ENCODE data around the gene WBP2NL.

The WBP2NL gene

GRCh38 chr22:41979423-41980250 is 19.0 kb upstream of the WBP2NL start:
- DNase-seq = no peak

GRCh38 chr22:41982865-41983264 is 15.7 kb upstream of the WBP2NL start:
- DNase-seq = no peak

DNA sequence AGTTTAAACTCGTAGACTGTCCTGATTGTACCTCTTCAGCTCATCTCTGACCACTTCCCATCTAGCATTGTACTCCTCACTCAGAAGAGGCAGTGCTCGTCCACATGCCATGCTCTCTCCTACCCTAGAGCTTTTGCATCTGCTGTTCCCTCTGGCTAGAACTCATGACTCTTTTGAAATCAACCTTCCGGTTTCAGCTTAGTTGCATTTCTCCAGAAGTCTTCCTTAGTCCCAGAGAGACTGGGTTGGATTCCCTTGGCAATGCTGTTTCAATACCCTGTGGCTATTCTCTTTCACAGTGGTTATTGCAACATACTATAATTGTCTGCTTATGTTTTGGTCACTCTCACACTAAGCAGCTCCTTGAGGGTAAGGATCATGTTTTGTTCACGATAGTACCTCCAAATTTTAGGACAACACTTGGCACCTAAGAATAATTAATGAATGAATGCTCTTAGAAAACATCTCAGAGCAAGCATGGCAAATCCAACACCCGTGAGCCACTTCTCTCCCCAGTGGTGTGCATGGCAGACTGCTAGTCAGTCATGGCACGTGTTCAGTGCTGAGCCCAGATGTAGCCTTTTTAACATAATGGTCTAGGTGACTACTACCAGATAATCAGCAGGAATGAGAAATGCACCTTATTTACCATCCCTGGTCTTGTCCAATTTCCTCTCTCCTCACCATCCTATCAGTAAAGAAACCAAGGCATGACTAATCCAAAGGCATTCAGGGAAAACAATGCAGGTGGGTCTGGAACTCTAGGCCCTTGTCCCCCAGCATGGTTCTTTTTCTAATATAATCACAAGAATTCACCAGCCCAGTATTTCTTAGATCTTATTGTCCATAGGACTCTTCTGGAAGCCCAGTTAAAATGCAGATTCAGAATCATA is 14.8 kb upstream of the WBP2NL start:
- DNase-seq = no peak

DNA sequence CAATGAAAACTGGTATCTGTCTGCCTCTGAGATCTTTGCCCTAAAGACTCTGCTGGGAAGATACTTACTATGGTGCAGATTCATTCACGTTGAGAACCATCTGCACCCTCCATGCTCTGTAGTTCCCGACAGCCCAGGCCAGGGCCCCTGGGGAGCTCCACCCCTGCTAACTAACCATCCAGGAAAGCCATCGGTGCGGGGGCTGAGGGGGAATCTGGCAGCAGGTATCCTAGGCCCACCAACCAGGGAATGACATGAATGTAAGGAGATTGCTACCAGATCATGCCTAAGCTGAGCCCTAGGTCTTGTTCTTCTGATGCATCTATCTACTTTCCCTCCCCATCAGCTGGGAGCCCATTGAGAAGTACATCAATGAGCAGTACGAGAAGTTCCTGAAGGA is 11.3 kb upstream of the WBP2NL start:
- DNase-seq = no peak

DNA sequence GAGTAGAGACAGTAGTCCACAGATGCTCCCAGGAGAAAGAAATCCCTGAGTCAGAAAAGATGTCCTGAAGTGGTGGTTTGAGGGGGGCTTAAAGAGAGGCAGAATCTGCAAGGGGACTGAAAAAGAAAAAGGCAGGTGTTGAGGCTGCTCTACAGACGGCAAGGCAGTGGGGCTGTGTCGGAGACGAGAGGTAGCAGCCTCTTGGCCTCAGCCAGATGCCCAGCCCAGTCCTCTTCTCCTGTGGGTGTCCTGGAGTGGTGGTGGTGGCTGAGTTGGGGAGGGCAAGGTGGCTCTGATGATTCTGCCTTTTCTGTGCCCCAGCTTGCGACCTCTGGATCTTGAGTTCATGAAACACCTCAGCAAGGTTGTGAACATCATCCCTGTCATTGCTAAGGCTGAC is 9.3 kb upstream of the WBP2NL start:
- DNase-seq = no peak

DNA sequence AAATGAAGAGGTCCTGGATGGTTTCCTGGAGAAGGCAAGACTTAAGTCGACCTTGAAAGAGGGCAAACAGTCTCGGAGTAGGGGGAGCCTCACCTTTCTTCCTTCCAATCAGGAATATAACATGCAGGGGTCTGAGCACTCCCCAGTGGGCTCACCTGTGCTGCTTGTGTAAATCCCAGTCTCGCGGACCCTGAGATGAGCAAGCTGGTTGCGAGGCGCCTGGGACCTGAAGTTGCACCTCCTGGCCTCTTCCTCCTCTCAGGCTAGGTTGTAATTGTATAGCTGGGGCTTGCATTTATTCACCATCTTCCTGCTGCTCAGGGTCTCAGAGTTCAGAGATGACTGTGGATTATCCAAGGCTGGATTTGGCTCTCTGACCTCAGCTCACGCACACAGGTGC is 7.5 kb upstream of the WBP2NL start:
- DNase-seq = no peak

GRCh38 chr22:41992496-41992895 is 6.1 kb upstream of the WBP2NL start:
- no peak for DNase-seq

DNA sequence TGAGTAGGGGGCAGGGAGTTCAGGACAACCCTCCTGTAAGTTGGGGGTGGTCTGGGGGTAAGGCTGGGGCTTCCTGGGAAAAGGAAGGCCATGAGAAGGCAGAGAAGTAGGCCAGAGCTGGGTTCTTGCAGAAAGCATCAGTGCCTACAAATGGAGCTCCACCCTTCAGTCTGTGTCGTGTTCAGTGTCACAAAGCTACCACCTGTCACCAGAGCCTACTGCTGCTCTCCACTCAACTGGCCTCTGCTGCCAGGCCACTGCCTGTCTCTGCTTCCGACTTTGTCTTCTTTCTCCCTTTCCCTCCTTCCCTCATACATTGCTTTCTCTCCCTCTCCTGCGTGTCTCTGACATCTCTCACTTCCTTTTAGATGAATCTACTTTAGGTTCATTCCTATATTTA is 3.4 kb upstream of the WBP2NL start:
- no peak for DNase-seq

GRCh38 chr22:41996826-41997225 is 1.8 kb upstream of the WBP2NL start:
- DNase-seq = no peak

DNA sequence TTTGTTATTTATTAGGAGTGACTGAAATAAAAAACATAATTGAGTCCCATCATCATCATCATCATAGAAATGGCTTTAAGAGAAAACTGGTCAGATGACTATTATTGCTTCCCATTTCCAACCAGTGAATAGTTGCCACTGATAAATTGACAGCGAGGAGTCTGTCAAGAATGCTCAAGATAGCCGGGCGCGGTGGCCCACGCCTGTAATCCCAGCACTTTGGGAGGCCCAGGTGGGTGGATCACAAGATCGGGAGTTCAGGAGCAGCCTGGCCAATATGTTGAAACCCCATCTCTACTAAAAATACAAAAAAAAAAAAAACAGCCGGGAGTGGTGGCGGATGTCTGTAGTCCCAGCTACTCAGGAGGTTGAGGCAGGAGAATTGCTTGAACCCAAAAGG is 1.9 kb downstream of the WBP2NL start:
- DNase-seq = no peak

- no peak for DNase-seq
These were observed 2.5 kb downstream of the WBP2NL start for GRCh38 chr22:42001121-42001520.

DNA sequence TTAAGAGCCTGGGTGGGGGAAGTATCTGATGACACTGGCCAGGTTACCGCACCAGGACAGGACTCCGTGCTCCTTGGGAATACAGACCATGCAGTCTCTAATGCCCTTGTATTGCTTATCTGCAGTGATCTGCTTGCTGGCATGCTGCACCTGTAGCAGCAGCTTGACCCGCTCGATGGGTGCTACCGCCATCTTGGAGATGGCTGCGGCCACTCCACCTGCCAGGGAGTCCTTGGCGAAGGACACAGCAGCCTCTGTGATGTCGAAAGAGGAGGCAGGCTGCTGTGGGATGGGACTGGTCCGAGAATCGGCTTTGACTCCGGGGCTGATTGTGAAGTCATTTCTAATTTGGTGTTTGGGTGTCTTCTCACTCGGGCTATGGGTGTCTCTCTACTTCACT is 3.1 kb downstream of the WBP2NL start:
- DNase-seq = no peak

DNA sequence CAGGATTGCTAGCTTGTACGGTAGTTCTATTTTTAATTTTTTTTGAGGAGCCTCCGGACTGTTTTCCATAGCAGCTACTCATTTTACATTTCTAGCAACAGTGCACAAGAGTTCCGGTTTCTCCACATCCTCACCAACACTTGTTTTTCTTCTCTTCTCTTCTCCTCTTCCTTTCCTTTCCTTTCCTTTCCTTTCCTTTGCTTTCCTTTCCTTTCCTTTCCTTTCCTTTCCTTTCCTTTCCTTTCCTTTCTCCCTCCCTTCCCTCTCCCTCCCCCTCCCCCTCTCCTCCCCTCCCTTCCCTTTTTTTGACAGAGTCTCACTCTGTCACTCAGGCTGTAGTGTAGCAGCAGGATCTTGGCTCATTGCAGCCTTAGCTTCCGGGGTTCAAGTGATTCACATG is 9.3 kb downstream of the WBP2NL start:
- DNase-seq = no peak

- DNase-seq = no peak
These were observed 12.2 kb downstream of the WBP2NL start for GRCh38 chr22:42010778-42011177.

- no peak for DNase-seq
These were observed 14.8 kb downstream of the WBP2NL start for GRCh38 chr22:42013385-42013784.

DNA sequence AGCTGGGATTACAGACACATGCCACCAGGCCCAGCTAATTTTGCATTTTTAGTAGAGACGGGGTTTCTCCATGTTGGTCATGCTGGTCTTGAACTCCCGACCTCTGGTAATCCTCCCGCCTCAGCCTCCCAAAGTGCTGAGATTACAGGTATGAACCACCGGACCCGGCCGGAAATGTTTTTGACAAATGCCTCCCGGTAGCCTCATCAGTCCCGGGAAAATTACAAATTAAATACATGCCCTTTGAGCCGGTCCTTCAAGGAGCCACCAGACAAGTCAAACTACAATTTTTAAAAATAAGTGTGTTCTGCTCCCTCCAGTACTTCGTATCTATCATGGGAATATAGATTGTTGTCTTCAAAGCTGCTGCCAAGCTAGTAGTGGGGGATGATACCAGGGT is 17.5 kb downstream of the WBP2NL start:
- DNase-seq = no peak

GRCh38 chr22:42018224-42018623 is 19.6 kb downstream of the WBP2NL start:
- no peak for DNase-seq

GRCh38 chr22:42021571-42021970 is 23.0 kb downstream of the WBP2NL start:
- no peak for DNase-seq

DNA sequence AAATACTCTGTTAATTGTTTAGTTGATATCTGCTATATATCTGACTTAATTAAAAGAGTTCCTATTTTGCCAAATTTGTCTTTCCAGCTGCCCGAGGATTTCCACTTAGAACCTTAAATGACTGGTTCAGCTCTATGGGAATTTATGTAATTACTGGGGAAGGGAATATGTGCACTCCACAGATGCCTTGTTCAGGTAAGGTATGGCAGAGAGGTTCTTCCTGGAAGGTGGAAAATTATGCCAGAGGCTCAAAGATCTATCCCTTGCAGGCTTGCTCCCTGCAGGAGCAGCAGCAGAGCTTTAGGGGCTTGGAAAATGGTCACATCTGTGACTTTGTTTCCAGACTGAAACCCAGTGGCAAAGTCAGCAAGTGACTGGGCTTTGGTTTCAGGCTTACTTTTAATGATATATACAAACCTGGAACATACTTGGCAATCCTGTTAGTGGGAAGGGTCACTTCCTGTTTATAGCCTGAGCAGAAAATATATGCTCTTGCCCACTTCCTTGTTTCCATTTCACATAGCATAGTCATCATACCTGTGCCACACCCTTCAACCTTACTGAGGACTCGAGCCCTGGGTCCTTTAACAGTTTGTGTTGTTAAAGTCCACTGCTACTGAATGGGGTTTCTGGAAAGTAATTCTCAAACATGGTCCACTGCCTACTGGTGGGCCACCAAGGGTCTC is 23.7 kb downstream of the WBP2NL start:
- no peak for DNase-seq

- DNase-seq = no peak
These were observed 26.8 kb downstream of the WBP2NL start for GRCh38 chr22:42025421-42025820.

GRCh38 chr22:42026705-42027104 is 28.1 kb downstream of the WBP2NL start:
- DNase-seq = no peak

DNA sequence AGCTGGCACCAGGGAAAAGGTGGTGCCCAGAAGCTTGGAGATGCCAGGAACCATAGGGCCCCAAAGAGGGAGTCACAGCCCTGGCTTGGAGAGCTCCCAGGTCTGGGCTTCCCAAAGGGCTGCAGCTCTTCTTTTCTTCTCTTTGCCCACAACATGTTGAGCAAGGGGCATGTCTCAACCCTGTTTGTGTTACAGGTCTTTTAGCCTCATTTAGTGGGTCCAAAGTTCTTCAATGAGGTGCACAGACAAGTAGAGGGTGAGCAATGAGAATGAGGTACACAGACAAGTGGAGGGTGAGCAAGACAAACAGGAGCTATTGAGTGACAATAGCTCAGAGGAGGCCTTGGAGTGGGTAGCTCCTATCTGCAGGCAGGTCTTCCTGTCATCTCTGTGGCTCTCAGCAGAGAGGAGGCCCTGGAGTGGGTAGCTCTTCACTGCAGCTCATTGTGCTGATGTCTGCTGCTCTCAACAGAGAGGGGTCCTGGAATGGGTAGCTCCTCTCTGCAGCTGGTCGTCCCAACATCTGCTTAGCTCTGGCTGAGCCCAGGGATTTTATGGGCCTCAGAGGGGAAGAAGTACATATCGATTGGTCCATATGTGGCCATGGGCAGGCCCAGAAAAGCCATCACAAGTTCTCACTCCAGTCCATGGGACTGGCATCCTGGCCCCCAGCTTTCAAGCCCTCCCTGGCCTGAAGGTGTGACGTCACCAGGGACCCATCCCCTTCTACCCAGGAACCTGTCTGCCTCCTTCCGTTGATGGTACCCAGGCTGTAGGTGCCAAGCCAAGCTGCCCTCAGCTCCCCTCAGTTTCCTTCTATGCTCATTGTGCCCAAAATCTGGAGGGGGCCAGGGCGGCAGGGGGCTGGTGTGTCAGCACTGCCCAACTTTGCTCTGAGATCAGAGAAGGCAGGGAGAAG is 34.9 kb downstream of the WBP2NL start:
- DNase-seq = no peak

Data from NCI-H526 (cell line).